SK-N-SH treated with all-trans-retinoic acid at 6 μM for 48 hours (cell line): ENCODE results near the gene COL25A1.

Experiments
- ATAC-seq: fragments of 200-7000 bp; cut with Tn5 transposase; 3 replicates; pipeline ENCODE4 v1.9.1; 2020; ENCODE audit warnings: mild to moderate bottlenecking, moderate library complexity
- BACH2 ChIP-seq: fragments of 250-450 bp; sonication (Bioruptor Pico); IDR thresholded peaks from 2 replicates; pipeline ENCODE4 v1.9.0; 2021; ENCODE audit warnings: mild to moderate bottlenecking, borderline replicate concordance
- CREB5 ChIP-seq: fragments of 250-450 bp; sonication (Bioruptor Pico); IDR thresholded peaks from 2 replicates; pipeline ENCODE4 v1.5.1; 2020; ENCODE audit warnings: low read depth, mild to moderate bottlenecking, moderate library complexity
- CSDC2 ChIP-seq: fragments of 250-450 bp; sonication (Bioruptor Pico); IDR thresholded peaks from 2 replicates; pipeline ENCODE4 v1.5.0; 2020; ENCODE audit warnings: mild to moderate bottlenecking, moderate library complexity
- CSRNP3 ChIP-seq: fragments of 250-450 bp; sonication (Bioruptor Pico); IDR thresholded peaks from 2 replicates; pipeline ENCODE4 v1.5.1; 2021; ENCODE audit warnings: mild to moderate bottlenecking, moderate library complexity
- ESRRG ChIP-seq: fragments of 250-450 bp; sonication (Bioruptor Pico); IDR thresholded peaks from 2 replicates; pipeline ENCODE4 v1.6.1; 2021; ENCODE audit warnings: mild to moderate bottlenecking
- GLIS3 ChIP-seq: fragments of 250-450 bp; sonication (Bioruptor Pico); IDR thresholded peaks from 2 replicates; pipeline ENCODE4 v1.5.0; 2020; ENCODE audit warnings: mild to moderate bottlenecking, moderate library complexity
- ISL1 ChIP-seq: fragments of 250-450 bp; sonication (Bioruptor Pico); IDR thresholded peaks from 2 replicates; pipeline ENCODE4 v2.1.2; 2022; ENCODE audit warnings: mild to moderate bottlenecking, moderate library complexity
- POU6F1 ChIP-seq: fragments of 250-450 bp; sonication (Bioruptor Pico); IDR thresholded peaks from 2 replicates; pipeline ENCODE4 v1.8.0; 2021; ENCODE audit warnings: low read depth, mild to moderate bottlenecking, moderate library complexity, borderline replicate concordance
- RARB ChIP-seq: fragments of 250-450 bp; sonication (Bioruptor Pico); IDR thresholded peaks from 2 replicates; pipeline ENCODE4 v1.8.0; 2021; ENCODE audit warnings: mild to moderate bottlenecking, moderate library complexity
- SNAI2 ChIP-seq: fragments of 250-450 bp; sonication (Bioruptor Pico); IDR thresholded peaks from 2 replicates; pipeline ENCODE4 v1.5.0; 2020; ENCODE audit warnings: mild to moderate bottlenecking, moderate library complexity
- TCF4 ChIP-seq: fragments of 250-450 bp; sonication (Bioruptor Pico); IDR thresholded peaks from 2 replicates; pipeline ENCODE4 v1.8.0; 2021; ENCODE audit warnings: mild to moderate bottlenecking, moderate library complexity, borderline replicate concordance
- TSHZ2 ChIP-seq: fragments of 250-450 bp; sonication (Bioruptor Pico); IDR thresholded peaks from 2 replicates; pipeline ENCODE4 v1.5.0; 2020; ENCODE audit warnings: mild to moderate bottlenecking, moderate library complexity
- ZC3H10 ChIP-seq: fragments of 250-450 bp; sonication (Bioruptor Pico); IDR thresholded peaks from 2 replicates; pipeline ENCODE4 v1.5.1; 2021; ENCODE audit warnings: mild to moderate bottlenecking, moderate library complexity
- ZFP30 ChIP-seq: fragments of 450-650 bp; formaldehyde crosslinking; IDR thresholded peaks from 2 replicates; pipeline ENCODE4 v1.5.0; 2022; ENCODE audit warnings: mild to moderate bottlenecking, moderate library complexity
- ZNF565 ChIP-seq: fragments of 450-650 bp; formaldehyde crosslinking; conservative IDR thresholded peaks from 2 replicates; pipeline ENCODE4 v1.5.0; 2020; ENCODE audit warnings: low read depth, mild to moderate bottlenecking, moderate library complexity
- ZNF70 ChIP-seq: fragments of 450-650 bp; formaldehyde crosslinking; IDR thresholded peaks from 2 replicates; pipeline ENCODE4 v1.5.0; 2020; ENCODE audit warnings: mild to moderate bottlenecking, moderate library complexity
- ZNF8 ChIP-seq: fragments of 450-650 bp; formaldehyde crosslinking; IDR thresholded peaks from 2 replicates; pipeline ENCODE4 v1.5.0; 2020; ENCODE audit warnings: mild to moderate bottlenecking, moderate library complexity
- TF ChIP-seq, protein P1 (sequence below): fragments of 250-450 bp; sonication (Bioruptor Pico); IDR thresholded peaks from 2 replicates; pipeline ENCODE4 v1.8.0; 2020; ENCODE audit warnings: mild to moderate bottlenecking, moderate library complexity, borderline replicate concordance

COL25A1 gene

GRCh38 chr4:109079731-109080130 lies 222.7 kb downstream of the COL25A1 start (continued):
- TF ChIP-seq TSHZ2 (no peak), ZFP30 (CRISPR knock-in tag) (no peak), ZC3H10 (no peak), POU6F1 (CRISPR knock-in tag) (no peak), BACH2 (CRISPR knock-in tag) (no peak)

DNA sequence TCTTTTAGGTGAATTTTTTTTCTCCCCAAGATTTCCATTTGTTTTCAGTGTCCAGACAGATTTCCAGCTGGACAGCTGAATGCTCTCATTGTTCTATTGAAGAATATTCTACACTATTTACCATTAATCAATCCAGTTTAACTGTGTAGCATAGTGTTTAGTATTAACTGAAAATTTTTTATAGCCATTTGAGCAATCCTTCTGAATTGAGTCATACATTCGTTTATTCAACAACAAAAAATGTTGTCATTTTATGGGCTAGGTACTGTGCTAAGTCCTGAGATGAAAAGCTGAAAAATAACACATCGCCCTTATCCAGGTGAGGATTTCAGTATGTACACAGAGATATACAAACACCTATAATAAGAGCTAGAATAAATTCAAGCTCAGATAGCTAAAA lies 223.3 kb downstream of the COL25A1 start:
- TF ChIP-seq TSHZ2 = no peak
- TF ChIP-seq CSDC2 = no peak
- TF ChIP-seq CSRNP3 (CRISPR knock-in tag) = no peak
- no peak for TF ChIP-seq POU6F1 (CRISPR knock-in tag)
- no peak for TF ChIP-seq SNAI2
- no peak for TF ChIP-seq ZNF565 (CRISPR knock-in tag)
- TF ChIP-seq CREB5 (CRISPR knock-in tag) = no peak
- TF ChIP-seq ZNF70 = no peak
- TF ChIP-seq ZFP30 (CRISPR knock-in tag) = no peak
- TF ChIP-seq, protein P1, sequence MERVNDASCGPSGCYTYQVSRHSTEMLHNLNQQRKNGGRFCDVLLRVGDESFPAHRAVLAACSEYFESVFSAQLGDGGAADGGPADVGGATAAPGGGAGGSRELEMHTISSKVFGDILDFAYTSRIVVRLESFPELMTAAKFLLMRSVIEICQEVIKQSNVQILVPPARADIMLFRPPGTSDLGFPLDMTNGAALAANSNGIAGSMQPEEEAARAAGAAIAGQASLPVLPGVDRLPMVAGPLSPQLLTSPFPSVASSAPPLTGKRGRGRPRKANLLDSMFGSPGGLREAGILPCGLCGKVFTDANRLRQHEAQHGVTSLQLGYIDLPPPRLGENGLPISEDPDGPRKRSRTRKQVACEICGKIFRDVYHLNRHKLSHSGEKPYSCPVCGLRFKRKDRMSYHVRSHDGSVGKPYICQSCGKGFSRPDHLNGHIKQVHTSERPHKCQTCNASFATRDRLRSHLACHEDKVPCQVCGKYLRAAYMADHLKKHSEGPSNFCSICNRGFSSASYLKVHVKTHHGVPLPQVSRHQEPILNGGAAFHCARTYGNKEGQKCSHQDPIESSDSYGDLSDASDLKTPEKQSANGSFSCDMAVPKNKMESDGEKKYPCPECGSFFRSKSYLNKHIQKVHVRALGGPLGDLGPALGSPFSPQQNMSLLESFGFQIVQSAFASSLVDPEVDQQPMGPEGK (CRISPR knock-in tag) = no peak
- TF ChIP-seq GLIS3 (CRISPR knock-in tag) = no peak
- no peak for TF ChIP-seq ISL1 (CRISPR knock-in tag)
- TF ChIP-seq RARB (CRISPR knock-in tag) = no peak
- no peak for TF ChIP-seq ESRRG
- no peak for TF ChIP-seq BACH2 (CRISPR knock-in tag)
- no peak for TF ChIP-seq ZNF8
- no peak for TF ChIP-seq ZC3H10
- TF ChIP-seq TCF4 (CRISPR knock-in tag) = no peak
- no peak for ATAC-seq
